Osteoblast (primary cell): Measurements from ENCODE around the gene MYCL. TPM values are rescaled to one million over a fixed set of nuclear protein-coding genes. Genes with fewer than 3 reads are reported as not detected.
"Not testable (repeated sequence)": the region's sequence is repeated elsewhere in the genome, so short reads cannot be mapped to it uniquely, and the experiment has no call there.

Experiments used
- DNase-seq: peaks from one replicate; pipeline ENCODE4 v3.0.0; 2011; ENCODE audit warnings: low spot score, mixed read lengths; ENCODE audit not compliant: insufficient read length; ENCODE audit errors: missing footprints
- H2AFZ ChIP-seq: 2 replicates; pipeline ENCODE4 v1.6.0; 2011; ENCODE audit warnings: mild to moderate bottlenecking, low read length
- H3K27ac ChIP-seq: 2 replicates; pipeline ENCODE4 v1.5.1; 2011; ENCODE audit warnings: mild to moderate bottlenecking, low read depth, low read length, moderate library complexity
- H3K27me3 ChIP-seq: 2 replicates; pipeline ENCODE4 v1.6.0; 2012; ENCODE audit warnings: mild to moderate bottlenecking, control low read depth, inconsistent platforms, low read length, moderate library complexity; ENCODE audit not compliant: insufficient read depth
- H3K36me3 ChIP-seq: 2 replicates; pipeline ENCODE4 v1.5.1; 2011; ENCODE audit warnings: mild to moderate bottlenecking, low read length, control low read depth, moderate library complexity; ENCODE audit not compliant: insufficient read depth
- H3K4me1 ChIP-seq: 2 replicates; pipeline ENCODE4 v1.5.1; 2011; ENCODE audit warnings: mild to moderate bottlenecking, low read length, control low read depth, moderate library complexity; ENCODE audit not compliant: insufficient read depth
- H3K4me2 ChIP-seq: 2 replicates; pipeline ENCODE4 v1.6.0; 2011; ENCODE audit warnings: mild to moderate bottlenecking, low read length; ENCODE audit not compliant: insufficient read depth
- H3K4me3 ChIP-seq: fragments of 200-600 bp; sonication (generic); 3 replicates; pipeline ENCODE4 v1.5.1; 2012; ENCODE audit warnings: mild to moderate bottlenecking, low read length, inconsistent platforms; ENCODE audit not compliant: insufficient read depth
- H3K79me2 ChIP-seq: 2 replicates; pipeline ENCODE4 v1.6.0; 2012; ENCODE audit warnings: mild to moderate bottlenecking, low read length, control low read depth, inconsistent platforms; ENCODE audit not compliant: insufficient read depth
- H3K9me3 ChIP-seq: 2 replicates; pipeline ENCODE4 v1.5.1; 2011; ENCODE audit warnings: low read depth, low read length, control low read depth
- H4K20me1 ChIP-seq: 2 replicates; pipeline ENCODE4 v1.6.0; 2012; ENCODE audit warnings: mild to moderate bottlenecking, low read length, control low read depth; ENCODE audit not compliant: insufficient read depth
- total RNA-seq: library from RNA; depleted of rRNA; stranded (reverse); fragments of >200 nt; gene quantifications from 2 replicates; pipeline ENCODE4 v1.2.3, GENCODE V29; 2012
- TF ChIP-seq, protein P1 (sequence below): IDR thresholded peaks from 2 replicates; pipeline ENCODE4 v1.5.1; 2011; ENCODE audit warnings: mild to moderate bottlenecking, low read depth, low read length, moderate library complexity; ENCODE audit errors: extremely low read depth

Gene MYCL
- total RNA-seq, 1 donor, result 0.72 TPM

DNA sequence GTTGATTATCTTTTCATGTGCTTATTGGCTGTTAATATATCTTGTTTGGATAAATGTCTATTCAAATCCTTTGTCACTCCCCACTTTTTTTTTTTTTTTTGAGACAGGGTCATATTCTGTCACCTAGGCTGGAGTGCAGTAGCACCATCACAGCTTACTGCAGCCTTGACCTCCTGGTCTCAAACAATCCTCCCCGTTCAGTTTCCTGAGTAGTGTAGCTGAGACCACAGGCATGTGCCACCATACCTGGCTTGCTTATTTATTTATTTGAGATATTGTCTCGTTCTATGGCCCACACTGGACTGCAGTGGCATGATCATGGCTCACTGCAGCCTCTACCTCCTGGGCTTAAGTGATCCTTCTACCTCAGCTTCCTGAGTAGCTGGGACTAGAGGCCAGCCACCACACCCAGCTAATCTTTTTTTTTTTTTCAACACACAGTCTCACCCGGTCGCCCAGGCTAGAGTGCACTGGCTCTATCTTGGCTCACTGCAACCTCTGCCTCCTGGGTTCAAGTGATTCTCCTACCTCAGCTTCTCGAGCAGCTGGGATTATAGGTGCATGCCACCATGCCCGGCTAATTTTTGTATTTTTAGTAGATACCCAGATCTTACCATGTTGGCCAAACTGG, 13.9 kb upstream of the MYCL start:
- no peak overlapping the region for H3K4me3 ChIP-seq
- no peaks in the 10 kb centered on the region for H3K36me3 ChIP-seq
- DNase-seq, result no peak
- H3K4me2 ChIP-seq, result no peak overlapping the region
- TF ChIP-seq, protein P1, sequence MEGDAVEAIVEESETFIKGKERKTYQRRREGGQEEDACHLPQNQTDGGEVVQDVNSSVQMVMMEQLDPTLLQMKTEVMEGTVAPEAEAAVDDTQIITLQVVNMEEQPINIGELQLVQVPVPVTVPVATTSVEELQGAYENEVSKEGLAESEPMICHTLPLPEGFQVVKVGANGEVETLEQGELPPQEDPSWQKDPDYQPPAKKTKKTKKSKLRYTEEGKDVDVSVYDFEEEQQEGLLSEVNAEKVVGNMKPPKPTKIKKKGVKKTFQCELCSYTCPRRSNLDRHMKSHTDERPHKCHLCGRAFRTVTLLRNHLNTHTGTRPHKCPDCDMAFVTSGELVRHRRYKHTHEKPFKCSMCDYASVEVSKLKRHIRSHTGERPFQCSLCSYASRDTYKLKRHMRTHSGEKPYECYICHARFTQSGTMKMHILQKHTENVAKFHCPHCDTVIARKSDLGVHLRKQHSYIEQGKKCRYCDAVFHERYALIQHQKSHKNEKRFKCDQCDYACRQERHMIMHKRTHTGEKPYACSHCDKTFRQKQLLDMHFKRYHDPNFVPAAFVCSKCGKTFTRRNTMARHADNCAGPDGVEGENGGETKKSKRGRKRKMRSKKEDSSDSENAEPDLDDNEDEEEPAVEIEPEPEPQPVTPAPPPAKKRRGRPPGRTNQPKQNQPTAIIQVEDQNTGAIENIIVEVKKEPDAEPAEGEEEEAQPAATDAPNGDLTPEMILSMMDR, result no peak
- H3K27me3 ChIP-seq, result no peaks in the 10 kb centered on the region
- H4K20me1 ChIP-seq, result no peaks in the 10 kb centered on the region
- no peaks in the 10 kb centered on the region for H3K79me2 ChIP-seq
- no peaks in the 10 kb centered on the region for H3K9me3 ChIP-seq
- no peak overlapping the region for H3K27ac ChIP-seq
- no peaks in the 10 kb centered on the region for H3K4me1 ChIP-seq
- H2AFZ ChIP-seq, result no peak overlapping the region

DNA sequence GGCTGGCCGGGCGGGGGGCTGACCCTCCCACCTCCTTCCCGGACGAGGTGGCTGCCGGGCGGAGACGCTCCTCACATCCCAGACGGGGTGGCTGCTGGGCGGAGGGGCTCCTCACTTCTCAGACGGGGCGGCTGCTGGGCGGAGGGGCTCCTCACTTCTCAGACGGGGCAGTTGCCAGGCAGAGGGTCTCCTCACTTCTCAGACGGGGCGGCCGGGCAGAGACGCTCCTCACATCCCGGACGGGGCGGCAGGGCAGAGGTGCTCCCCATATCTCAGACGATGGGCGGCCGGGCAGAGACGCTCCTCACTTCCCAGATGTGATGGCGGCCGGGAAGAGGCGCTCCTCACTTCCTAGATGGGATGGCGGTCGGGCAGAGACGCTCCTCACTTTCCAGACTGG, 11.4 kb upstream of the MYCL start:
- H3K4me1 ChIP-seq, H3K36me3 ChIP-seq, H4K20me1 ChIP-seq, H2AFZ ChIP-seq, H3K4me3 ChIP-seq, H3K27me3 ChIP-seq, H3K27ac ChIP-seq, H3K79me2 ChIP-seq, DNase-seq, H3K9me3 ChIP-seq, H3K4me2 ChIP-seq: not testable (repeated sequence)

DNA sequence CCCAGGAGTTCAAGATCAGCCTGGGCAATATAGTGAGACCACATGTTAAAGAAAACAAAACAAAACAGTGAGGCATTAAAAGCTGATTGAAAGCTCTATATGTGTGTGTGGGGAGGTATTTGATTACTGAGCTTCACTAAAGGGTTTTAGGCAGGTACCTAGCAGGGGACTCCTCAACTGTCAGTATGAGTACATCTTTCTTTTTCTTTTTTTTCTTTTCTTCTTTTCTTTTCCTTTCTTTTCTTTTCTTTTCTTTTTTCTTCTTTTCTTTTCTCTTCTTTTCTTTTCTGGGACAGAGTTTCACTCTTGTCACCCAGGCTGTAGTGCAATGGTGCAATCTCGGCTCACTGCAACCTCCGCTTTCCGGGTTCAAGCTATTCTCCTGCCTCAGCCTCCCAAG, 8.5 kb upstream of the MYCL start:
- Histone ChIP-seq H4K20me1 (no peaks in the 10 kb centered on the region), H3K9me3 (peaks cover 6% of the 10 kb centered on the region), H3K27me3 (peaks cover 4% of the 10 kb centered on the region), H3K36me3 (no peaks in the 10 kb centered on the region), H3K4me2 (no peak overlapping the region), H3K4me3 (no peak overlapping the region), H3K4me1 (no peaks in the 10 kb centered on the region), H3K27ac (no peak overlapping the region), H3K79me2 (no peaks in the 10 kb centered on the region), H2AFZ (no peak overlapping the region)
- TF ChIP-seq, protein P1, result no peak
- no peak for DNase-seq

DNA sequence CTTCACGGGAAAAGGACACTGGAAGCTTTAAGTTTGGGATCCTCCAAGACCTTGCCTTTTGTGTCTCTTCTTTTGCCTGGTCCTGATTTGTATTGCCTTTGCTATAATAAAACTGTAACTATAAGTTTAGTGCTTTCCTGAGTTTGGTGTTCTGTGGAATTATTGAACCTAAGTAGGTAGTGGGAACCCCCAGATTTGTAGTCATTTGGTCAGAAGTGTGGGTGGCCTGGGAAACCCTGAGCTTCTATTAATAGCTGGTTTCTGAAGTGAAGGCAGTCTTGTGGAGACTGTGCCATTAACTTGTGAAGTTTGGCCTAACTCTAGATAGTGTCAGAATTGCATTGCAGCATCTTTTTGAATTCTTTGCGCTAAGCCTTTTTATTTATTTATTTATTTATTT, 6.8 kb upstream of the MYCL start:
- TF ChIP-seq, protein P1, result no peak
- Histone ChIP-seq H3K27me3 (peaks cover 5% of the 10 kb centered on the region), H3K4me2 (no peak overlapping the region), H3K4me1 (no peaks in the 10 kb centered on the region), H4K20me1 (no peaks in the 10 kb centered on the region), H3K9me3 (peaks cover 6% of the 10 kb centered on the region), H3K27ac (no peak overlapping the region), H2AFZ (no peak overlapping the region), H3K79me2 (no peaks in the 10 kb centered on the region), H3K36me3 (no peaks in the 10 kb centered on the region), H3K4me3 (no peak overlapping the region)
- DNase-seq, result no peak
